Measurements from ENCODE around the gene MRPL55.

Gene MRPL55

GRCh38 chr1:228122921-228123441 lies 13.9 kb upstream of the MRPL55 start:
- no peak for TF ChIP-seq CTCF (IDR thresholded peaks at IDR 0.05; ENCODE audit: low read length, missing control alignments)
- H3K4me3 ChIP-seq (replicated peaks; ENCODE audit: low read depth, low read length): no peak overlapping the region
- no peak for DNase-seq (ENCODE audit: low read depth)

GRCh38 chr1:228120857-228121489 lies 11.9 kb upstream of the MRPL55 start:
- no peak for TF ChIP-seq CTCF (IDR thresholded peaks at IDR 0.05; ENCODE audit: low read length, missing control alignments)
- no peak for DNase-seq (ENCODE audit: low read depth)

GRCh38 chr1:228120351-228120750 lies 11.3 kb upstream of the MRPL55 start:
- H3K4me3 ChIP-seq (replicated peaks; ENCODE audit: low read depth, low read length): no peak overlapping the region
- DNase-seq (ENCODE audit: low read depth): no peak
- TF ChIP-seq CTCF (IDR thresholded peaks at IDR 0.05; ENCODE audit: low read length, missing control alignments): no peak

More at GRCh38 chr1:228120857-228121489, 11.9 kb upstream of the MRPL55 start:
- H3K4me3 ChIP-seq (replicated peaks; ENCODE audit: low read depth, low read length): no peak overlapping the region

GRCh38 chr1:228118040-228118439 lies 8.9 kb upstream of the MRPL55 start:
- no peak for DNase-seq (ENCODE audit: low read depth)
- no peak for TF ChIP-seq CTCF (IDR thresholded peaks at IDR 0.05; ENCODE audit: low read length, missing control alignments)
- H3K4me3 ChIP-seq (replicated peaks; ENCODE audit: low read depth, low read length): no peak overlapping the region

- no peak for DNase-seq (ENCODE audit: low read depth)
- no peak for TF ChIP-seq CTCF (IDR thresholded peaks at IDR 0.05; ENCODE audit: low read length, missing control alignments)
- no peak overlapping the region for H3K4me3 ChIP-seq (replicated peaks; ENCODE audit: low read depth, low read length)
These were observed 8.2 kb upstream of the MRPL55 start for GRCh38 chr1:228117335-228117734.

GRCh38 chr1:228114827-228115226 lies 5.7 kb upstream of the MRPL55 start:
- DNase-seq (ENCODE audit: low read depth): no peak
- H3K4me3 ChIP-seq (replicated peaks; ENCODE audit: low read depth, low read length): no peak overlapping the region
- no peak for TF ChIP-seq CTCF (IDR thresholded peaks at IDR 0.05; ENCODE audit: low read length, missing control alignments)

- DNase-seq (ENCODE audit: low read depth): no peak
- H3K4me3 ChIP-seq (replicated peaks; ENCODE audit: low read depth, low read length): no peak overlapping the region
- no peak for TF ChIP-seq CTCF (IDR thresholded peaks at IDR 0.05; ENCODE audit: low read length, missing control alignments)
These were observed 3.5 kb upstream of the MRPL55 start for GRCh38 chr1:228112617-228113016.

Data from fibroblast of pulmonary artery (primary cell).